GM21576 (cell line): ENCODE measurements around the gene AGAP6.
A peak's percentile ranks its signal among the peaks of the same experiment; 100 is the strongest.
"Not testable (repeated sequence)": the region's sequence is repeated elsewhere in the genome, so short reads cannot be mapped to it uniquely, and the experiment has no call there.

ENCODE experiments used
- ATAC-seq: cut with Tn5 transposase; IDR thresholded peaks from one replicate; pipeline ENCODE4 v1.9.1; 2021; ENCODE audit warnings: mild to moderate bottlenecking, moderate library complexity; ENCODE audit not compliant: unreplicated experiment

The AGAP6 gene

DNA sequence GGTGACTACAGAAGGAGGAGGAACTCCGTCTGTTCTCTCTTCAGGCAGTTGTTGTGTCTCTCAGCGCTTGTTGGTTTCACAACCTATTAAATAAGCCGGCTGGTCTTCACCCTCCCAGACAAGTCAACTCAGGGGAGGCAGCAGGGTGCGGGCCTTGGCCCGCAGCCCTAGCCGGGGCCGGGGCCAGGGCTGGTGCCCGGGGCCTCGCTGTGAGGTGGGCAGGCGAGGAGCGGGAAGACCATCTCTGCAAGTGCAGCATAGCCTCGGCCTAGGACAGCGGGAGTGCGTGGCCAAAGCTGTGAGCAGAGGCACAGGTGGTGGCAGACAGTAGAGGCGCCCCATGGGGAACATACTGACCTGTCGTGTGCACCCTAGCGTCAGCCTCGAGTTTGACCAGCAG is at the start of gene AGAP6:
TSS of gene AGAP6 (plus strand) at position 31 of the 400 bp plus-strand sequence. CDS start at position 341, 310 bp downstream.
- ATAC-seq = not testable (repeated sequence)

DNA sequence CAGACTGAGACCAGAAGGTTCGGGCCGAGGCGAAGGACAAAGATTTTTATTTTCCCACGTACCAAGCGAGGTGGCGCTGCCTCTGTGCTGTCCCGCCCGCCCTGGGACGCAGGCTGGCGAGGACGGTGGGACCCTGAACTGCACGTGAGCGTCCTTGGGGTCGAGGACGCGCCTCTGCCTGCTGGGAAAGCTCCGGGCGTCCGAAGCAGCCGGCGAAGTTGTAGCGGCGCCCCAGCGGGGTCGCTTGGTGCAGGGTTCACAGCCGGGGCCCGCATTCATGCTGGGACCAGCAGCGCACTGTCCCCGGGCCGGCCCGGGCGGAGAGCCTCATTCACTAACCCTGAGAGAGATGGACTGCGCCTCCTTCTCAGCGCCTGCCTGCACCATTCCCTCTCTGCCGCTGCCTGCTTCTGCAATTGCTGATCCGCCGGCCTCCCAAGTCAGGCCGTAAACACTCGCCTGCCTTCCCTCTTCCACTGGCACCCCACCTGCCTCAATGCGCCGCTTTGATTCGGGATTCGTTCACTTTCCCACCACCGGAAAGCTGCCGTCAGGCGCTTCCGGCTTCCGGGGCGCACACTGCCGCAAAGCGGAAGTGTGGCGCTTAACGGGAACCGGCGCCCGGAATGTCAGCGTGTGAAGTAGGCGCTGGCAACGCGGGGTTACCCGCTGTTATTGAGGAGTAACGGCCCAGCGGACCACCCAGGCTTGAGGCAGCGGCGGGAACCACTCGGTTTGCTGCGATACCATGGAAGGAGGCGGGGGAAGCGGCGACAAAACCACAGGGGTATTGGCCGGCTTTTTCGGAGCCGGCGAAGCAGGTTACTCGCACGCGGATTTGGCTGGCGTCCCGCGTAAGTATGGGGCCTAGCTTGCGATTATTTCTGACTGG is 46.5 kb upstream of the AGAP6 start, which contains the start of the genes PARG and TIMM23B:
TSS of gene PARG (minus strand) at position 581 of the 892 bp plus-strand sequence. CDS start at position 279, 302 bp downstream.
TSS of gene TIMM23B (plus strand) at position 607 of the 892 bp plus-strand sequence. CDS start at position 749, 142 bp downstream.
- ATAC-seq = peak; percentile 59

DNA sequence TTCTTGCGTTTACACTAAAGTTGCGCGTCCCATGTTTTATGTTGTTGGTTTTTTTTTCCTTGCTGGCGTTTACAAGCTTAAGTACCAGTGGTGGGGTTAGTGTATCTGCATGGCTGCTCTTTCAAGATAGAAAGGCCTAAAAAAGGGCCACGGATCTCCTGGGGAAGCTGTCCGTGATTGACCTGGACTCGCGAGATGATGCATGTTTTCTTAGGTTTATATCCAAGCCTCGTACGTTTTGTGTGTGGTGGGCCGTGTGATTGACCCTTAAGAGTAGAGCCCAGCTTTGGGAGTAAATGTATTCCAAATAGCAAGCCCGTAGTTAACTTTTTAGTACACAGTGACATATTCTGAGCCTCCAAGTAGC is 45.9 kb upstream of the AGAP6 start:
- peak; percentile 10 for ATAC-seq

DNA sequence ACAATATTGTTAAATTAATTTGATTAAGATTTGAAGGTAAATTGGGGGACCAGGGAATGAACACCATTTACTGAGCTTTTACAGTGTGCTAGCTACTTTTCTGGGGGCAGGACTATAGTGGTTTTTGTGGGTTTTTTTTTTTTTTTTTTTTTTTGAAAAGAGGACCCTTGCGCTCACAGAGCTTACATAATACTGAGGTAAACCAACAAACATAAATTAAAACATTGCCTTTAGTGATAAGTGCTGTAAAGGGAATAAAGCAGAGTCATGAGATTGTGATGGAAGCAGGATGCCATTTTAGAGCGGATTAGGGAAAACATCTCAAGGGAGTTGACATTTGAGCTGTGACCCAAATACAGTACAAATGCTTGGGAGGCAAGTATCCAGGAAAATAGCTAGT is 44.6 kb upstream of the AGAP6 start:
- ATAC-seq = not testable (repeated sequence)

DNA sequence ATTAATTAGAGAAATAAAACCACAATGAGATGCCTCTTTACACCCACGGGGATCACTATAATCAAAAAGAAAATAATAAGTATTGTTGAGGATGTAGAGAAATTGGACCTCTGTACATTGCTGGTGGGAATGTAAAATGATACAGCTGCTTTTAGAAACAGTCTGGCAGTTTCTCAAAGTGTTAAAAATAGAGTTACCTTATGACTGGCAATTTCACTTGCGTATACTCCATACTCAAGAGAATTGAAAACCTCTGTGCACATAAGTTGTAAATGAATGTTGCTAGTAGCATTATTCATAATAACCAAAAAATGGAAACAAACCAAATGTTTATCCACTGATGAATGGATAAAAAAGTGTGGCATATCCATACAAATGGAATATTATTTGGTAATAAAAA is 40.1 kb upstream of the AGAP6 start:
- ATAC-seq = peak; percentile 88

DNA sequence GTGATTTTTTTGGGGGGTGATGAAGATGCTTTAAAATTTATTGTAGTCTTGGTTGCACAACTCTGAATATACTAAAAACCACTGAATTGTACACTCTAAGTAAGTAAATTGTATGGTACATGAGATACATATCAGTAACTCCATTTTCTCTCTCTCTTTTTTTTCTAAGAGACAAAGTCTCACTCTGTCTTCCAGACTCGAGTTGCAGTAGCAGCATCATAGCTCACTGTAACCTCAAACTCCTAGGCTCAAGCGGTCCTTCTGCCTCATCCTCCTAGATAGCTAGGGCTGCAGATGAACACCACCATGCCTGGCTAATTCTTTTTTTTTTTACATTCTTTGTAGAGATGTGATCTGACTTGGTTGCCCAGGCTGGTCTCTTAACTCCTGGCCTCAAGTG is 39.5 kb upstream of the AGAP6 start:
- ATAC-seq = not testable (repeated sequence)

DNA sequence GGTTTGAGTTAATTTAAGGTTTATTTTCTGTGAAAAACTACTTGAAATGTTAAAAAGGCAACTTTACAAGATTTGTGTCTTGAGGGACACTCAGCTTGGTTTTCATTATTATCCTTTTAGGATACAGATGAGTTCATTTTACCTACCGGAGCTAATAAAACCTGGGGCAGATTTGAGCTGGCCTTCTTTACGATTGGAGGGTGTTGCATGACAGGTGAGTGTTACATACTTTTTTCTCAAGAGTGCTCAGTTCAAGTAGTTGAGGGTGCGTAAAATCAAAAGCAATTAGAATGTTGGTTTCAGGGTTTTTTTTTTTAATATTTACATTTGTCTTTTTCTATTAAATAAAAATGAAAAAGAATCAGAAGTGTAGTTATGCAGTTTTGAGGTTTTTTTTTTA is 36.2 kb upstream of the AGAP6 start:
- ATAC-seq = not testable (repeated sequence)

DNA sequence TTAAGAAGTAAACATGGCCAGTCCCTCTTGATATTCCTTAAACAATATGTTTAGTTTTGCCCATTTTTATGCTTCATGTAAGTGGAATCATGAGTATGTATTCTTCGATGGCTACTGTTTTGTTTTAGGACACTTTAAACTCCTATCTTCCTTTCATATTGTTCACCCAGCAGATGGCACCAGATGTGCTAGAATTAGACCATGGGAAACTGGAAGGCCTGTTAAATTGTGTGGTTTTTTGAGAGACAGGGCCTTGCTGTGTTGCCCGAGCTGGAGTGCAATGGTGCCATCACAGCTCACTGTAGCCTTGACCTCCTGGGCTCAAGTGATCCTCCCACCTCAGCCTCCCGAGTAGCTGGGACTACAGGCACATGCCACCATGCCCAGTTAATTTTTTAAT is 35.1 kb upstream of the AGAP6 start:
- ATAC-seq = not testable (repeated sequence)

DNA sequence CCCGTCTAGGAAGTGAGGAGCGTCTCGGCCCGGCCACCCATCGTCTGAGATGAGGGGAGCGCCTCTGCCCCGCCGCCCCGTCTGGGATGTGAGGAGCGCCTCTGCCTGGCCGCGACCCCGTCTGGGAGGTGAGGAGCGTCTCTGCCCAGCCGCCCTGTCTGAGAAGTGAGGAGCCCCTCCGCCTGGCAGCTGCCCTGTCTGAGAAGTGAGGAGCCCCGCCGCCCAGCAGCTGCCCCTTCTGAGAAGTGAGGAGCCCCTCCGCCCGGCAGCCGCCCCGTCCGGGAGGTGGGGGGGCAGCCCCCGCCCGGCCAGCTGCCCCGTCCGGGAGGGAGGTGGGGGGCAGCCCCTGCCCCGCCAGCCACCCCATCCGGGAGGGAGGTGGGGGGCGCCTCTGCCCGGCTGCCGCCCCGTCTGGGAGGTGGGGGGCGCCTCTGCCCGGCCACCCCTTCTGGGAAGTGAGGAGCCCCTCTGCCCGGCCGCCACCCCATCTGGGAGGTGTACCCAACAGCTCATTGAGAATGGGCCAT is 17.8 kb upstream of the AGAP6 start:
- not testable (repeated sequence) for ATAC-seq

DNA sequence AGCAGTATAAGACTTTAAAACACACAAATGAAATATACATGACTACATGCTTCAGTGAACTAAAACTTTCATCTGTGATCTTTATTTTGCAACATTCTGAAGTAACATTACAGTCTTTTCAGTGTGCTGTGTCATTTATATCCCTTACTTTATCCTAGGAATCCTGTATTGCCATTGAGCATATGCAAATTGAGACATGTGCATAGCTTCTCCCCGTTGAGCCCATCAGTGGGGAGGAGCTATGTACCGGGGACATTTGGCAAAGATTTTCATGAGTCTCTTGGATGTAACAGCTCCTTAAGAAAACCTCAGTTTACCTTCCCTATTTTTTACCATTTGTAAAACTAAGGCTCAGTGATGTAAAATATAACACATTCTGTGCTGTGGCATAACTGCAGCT is 16.7 kb upstream of the AGAP6 start:
- not testable (repeated sequence) for ATAC-seq

DNA sequence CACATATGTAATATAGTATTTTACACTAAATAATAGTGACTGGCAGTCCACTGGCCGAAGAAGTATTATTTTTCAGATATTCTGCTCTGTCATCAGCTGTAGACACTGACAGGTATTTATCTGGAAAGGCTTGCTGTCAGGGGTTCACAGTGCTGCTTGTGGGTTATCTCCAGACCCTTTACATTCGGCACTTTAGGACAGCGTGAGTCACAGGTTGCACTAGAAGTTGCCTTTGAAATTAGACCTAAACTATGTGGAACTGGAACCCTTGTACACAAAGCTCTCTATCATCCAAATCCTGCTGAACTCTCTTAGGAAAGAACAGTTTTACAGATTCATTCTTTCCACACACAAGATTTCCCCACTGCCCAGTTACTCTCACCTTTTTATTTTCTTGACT is 16.1 kb upstream of the AGAP6 start:
- not testable (repeated sequence) for ATAC-seq

DNA sequence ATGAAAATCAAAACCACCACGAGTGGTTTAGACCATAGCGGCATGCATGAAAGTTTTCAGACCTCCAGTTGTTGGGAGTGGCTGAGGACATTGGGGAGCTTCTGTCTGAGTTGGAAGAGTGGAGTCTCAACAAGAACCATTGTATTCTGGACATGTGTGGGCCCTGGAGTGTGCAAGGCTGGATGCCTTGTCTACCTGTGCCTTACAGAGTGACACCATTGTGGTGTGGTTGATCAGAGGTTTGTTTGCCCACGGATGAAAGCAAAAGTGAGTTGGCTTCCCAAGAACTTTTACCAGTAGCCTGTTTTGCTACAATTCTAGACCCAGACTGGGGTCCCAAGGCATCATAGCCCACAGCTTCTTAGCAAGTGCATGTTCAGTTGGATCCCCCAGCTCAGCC is 10.4 kb upstream of the AGAP6 start:
- not testable (repeated sequence) for ATAC-seq

DNA sequence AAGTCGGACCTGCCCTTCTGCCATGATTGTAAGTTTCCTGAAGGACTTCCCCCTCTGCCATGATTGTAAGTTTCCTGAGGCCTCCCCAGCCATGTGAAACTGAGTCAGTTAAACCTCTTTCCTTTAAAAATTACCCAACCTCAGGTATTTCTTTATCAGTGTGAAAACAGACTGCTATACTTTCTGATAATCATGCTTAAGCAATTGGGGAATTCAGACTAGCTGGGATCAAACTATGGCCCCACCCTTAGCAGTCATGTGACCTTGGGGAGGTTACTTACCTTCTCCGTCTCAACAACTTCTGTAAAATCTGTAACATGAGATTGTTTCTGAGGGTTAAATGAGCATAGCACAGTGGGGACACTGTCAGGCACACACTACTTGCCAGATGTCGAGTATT is 999 bp upstream of the AGAP6 start:
- not testable (repeated sequence) for ATAC-seq

DNA sequence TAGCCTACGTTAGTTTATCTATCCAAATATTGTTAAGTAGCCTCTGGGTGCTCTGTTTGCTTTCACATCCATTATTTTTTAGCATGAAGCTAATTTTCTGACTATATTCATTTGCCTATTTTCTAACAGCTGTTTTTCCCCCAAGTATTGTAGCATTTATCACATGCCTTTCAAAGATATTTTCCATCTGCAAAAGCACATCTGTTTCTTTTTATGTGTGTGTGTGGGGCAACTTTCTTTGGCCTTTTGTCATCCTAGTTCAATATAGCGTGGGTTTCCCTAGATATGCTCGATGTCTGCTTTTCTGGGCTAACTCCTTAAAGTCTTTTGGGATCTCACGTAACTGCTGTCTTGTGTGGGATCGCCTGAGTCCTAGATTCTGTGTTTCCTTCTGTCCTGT is 7.1 kb downstream of the AGAP6 start:
- not testable (repeated sequence) for ATAC-seq

DNA sequence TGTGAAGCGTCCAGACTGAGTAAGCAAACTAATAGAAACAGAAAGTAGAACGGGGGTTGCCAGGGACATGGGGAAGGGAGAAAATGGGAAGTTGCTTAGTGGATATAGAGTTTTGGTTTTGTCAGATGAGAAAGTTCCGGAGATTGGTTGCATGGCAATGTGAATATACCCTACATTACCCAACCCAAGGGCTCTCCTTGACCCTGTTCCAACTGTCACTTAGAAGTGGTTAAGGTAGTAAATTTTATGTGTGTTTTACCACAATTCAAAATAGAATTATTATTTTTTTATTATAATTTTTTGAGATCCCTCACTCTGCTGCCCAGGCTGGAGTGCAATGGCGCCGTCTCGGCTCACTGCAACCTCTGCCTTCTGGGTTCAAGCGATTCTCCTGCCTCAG is 25.8 kb downstream of the AGAP6 start:
- ATAC-seq = not testable (repeated sequence)

DNA sequence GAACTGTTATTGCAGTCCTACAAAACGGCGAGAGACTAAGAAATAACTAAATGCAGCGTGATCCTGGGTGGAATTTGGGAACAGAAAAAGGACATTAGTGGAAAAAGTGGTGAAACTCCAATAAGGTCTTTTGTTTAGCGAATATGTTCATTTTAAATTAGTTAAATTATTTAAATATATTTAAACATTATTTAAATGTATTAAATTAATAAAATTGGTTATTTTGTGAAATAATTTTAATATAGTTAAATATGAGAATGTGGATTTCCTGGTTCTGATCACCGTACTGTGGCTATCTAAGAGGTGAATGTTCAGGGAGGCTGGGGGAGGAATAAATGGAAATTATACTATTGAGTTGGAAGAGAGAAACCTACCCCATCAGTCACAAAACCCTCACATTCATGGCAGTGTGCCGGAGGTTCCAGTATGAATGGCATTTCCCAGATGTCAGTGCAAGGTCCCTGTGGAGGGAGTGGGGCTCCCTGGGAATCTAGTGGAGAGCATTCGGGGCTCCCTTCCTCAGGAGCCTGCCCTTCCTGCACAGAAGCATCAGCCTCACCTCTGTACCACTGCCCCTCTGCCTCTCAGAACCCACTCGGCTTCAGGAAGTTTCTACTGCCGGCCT is 27.5 kb downstream of the AGAP6 start:
- not testable (repeated sequence) for ATAC-seq

DNA sequence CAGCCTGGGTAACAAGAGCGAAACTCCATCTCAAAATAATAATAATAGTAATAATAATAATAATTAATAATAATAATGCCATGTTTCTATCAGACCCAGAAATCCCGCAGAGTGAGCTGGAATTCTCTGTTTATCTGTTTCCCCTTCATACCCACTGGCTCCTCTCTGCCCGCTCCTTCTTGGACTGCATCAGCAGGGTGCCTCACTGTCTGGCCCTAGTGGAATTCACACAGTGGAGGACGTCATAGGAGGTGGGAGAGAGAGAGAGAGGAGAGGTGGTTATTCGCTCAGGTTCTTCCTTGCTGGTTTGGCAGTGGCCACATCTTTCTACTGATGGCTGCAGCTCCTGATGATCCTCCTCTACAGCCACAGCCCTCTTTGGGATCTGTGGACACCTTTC is 28.7 kb downstream of the AGAP6 start:
- ATAC-seq = not testable (repeated sequence)

DNA sequence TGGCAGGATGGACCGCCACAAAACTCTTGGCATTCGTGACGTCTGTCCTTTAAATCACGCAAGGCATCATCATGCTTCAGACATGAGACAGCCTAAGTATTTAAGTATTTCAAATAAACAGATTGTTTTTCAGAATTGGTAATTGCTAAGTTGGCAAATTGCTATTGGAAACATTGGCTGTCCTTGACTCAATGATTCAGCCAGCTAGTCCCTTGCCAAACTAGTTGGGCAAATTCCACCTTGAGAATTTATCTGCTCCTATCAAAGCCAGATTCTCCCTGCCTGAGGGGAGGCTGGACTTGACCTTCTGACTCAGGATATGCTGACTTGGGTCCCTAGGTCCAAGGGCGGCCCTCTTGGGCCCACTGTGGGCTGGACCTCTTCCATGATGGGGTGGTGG is 29.4 kb downstream of the AGAP6 start:
- ATAC-seq = not testable (repeated sequence)

DNA sequence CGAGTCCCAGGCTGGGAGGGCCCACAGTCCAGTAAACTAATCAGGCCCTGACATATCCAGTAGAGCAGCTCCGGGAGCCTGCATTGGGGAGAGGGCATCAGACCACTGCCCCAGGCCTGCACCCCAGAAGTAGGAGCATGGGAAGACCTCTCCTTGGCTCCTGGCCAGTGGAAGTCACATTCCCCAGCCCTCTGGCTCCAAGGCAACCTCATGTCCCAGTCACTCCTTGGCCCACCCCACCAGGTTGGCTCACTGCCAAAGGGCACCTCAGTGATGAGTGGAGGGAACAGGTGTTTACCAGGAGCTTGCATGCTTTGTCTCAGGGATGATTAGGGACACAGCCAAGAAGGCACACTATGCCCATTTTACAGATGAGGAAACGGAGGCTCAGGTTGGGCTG is 31.1 kb downstream of the AGAP6 start:
- not testable (repeated sequence) for ATAC-seq

DNA sequence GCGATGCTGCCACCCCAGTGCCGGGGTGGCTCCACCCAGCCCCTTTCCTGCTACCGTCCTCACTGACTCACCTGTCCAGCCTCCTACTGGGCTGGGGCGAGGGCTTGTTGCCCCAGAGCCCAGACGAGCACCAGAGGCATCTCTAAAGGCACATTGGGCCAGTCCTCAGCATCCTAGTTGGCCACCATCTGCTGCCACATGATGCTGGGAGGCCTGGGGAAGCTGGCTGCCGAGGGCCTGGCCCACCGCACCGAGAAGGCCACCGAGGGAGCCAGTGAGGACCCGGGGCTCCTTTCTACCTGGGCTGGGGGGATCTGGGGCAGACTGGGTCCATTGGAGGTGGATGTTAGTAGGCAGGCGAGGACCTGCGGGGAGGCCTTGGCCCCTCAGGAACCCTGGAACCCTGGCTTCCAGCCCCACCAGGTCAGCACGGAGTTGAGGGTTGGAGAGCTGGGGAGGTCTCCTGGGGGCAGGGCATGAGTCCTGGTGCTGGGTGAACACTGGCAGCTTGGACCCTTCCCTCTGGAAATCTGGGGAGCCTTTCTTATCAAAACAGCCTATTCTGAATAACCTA is 32.3 kb downstream of the AGAP6 start:
- ATAC-seq = not testable (repeated sequence)

DNA sequence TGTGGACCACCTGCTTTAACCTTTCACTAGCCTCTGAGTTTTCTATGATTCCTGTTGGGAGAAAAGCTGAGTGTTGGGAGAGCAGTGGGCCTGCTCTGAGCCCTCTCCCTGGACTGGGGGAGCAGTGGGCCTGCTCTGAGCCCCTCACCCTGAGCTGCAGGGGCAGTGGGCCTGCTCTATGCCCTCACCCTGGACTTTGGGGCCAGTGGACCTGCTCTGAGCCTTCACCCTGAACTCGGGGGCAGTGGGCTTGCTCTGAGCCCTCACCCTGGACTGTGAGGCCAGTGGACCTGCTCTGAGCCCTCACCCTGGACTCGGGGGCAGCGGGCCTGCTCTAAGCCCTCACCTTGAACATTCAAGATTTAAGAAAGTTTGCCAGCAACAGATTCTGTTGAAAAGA is 33.4 kb downstream of the AGAP6 start:
- ATAC-seq = no peak
